ENCODE measurements around the gene TFIP11.

Gene TFIP11

GRCh38 chr22:26527574-26528465 is 15.5 kb upstream of the TFIP11 start:
- Histone ChIP-seq H3K4me1 (ENCODE audit: control insufficient read depth in 2 of 2, insufficient read depth in 2 of 2, low read length in 2 of 2) (no peaks in the 10 kb centered on the region), H3K27me3 (ENCODE audit: control insufficient read depth in 2 of 2, insufficient read depth in 2 of 2, low read length in 2 of 2) (no peaks in the 10 kb centered on the region), H3K27ac (ENCODE audit: low read depth in 2 of 2, low read length in 2 of 2) (no peak overlapping the region), H3K9ac (ENCODE audit: low read depth in 1 of 2, low read length in 2 of 2) (no peak overlapping the region), H3K4me3 (ENCODE audit: low read length in 2 of 2) (no peak overlapping the region), H3K9me3 (ENCODE audit: control insufficient read depth in 2 of 2, low read length in 2 of 2) (no peaks in the 10 kb centered on the region), H3K36me3 (ENCODE audit: control insufficient read depth in 2 of 2, insufficient read depth in 2 of 2, low read length in 2 of 2) (peaks cover 2 to 21% of the 10 kb centered on the region in 2 donors)

GRCh38 chr22:26527167-26527566 is 14.9 kb upstream of the TFIP11 start:
- Histone ChIP-seq H3K36me3 (ENCODE audit: control insufficient read depth in 2 of 2, insufficient read depth in 2 of 2, low read length in 2 of 2) (peaks cover 2 to 21% of the 10 kb centered on the region in 2 donors), H3K9ac (ENCODE audit: low read depth in 1 of 2, low read length in 2 of 2) (no peak overlapping the region), H3K27me3 (ENCODE audit: control insufficient read depth in 2 of 2, insufficient read depth in 2 of 2, low read length in 2 of 2) (no peaks in the 10 kb centered on the region), H3K4me1 (ENCODE audit: control insufficient read depth in 2 of 2, insufficient read depth in 2 of 2, low read length in 2 of 2) (no peaks in the 10 kb centered on the region), H3K4me3 (ENCODE audit: low read length in 2 of 2) (no peak overlapping the region), H3K9me3 (ENCODE audit: control insufficient read depth in 2 of 2, low read length in 2 of 2) (no peaks in the 10 kb centered on the region), H3K27ac (ENCODE audit: low read depth in 2 of 2, low read length in 2 of 2) (no peak overlapping the region)

GRCh38 chr22:26525946-26526564 is 13.8 kb upstream of the TFIP11 start:
- H3K9me3 ChIP-seq (ENCODE audit: control insufficient read depth in 2 of 2, low read length in 2 of 2) = no peaks in the 10 kb centered on the region
- no peaks in the 10 kb centered on the region for H3K27me3 ChIP-seq (ENCODE audit: control insufficient read depth in 2 of 2, insufficient read depth in 2 of 2, low read length in 2 of 2)
- H3K9ac ChIP-seq (ENCODE audit: low read depth in 1 of 2, low read length in 2 of 2) = no peak overlapping the region
- no peaks in the 10 kb centered on the region for H3K4me1 ChIP-seq (ENCODE audit: control insufficient read depth in 2 of 2, insufficient read depth in 2 of 2, low read length in 2 of 2)
- H3K27ac ChIP-seq (ENCODE audit: low read depth in 2 of 2, low read length in 2 of 2) = no peak overlapping the region
- peaks cover 0 to 14% of the 10 kb centered on the region in 2 donors for H3K36me3 ChIP-seq (ENCODE audit: control insufficient read depth in 2 of 2, insufficient read depth in 2 of 2, low read length in 2 of 2)
- no peak overlapping the region for H3K4me3 ChIP-seq (ENCODE audit: low read length in 2 of 2)

GRCh38 chr22:26524870-26525269 is 12.6 kb upstream of the TFIP11 start:
- Histone ChIP-seq H3K9ac (ENCODE audit: low read depth in 1 of 2, low read length in 2 of 2) (no peak overlapping the region), H3K4me3 (ENCODE audit: low read length in 2 of 2) (no peak overlapping the region), H3K27me3 (ENCODE audit: control insufficient read depth in 2 of 2, insufficient read depth in 2 of 2, low read length in 2 of 2) (no peaks in the 10 kb centered on the region), H3K4me1 (ENCODE audit: control insufficient read depth in 2 of 2, insufficient read depth in 2 of 2, low read length in 2 of 2) (no peaks in the 10 kb centered on the region), H3K27ac (ENCODE audit: low read depth in 2 of 2, low read length in 2 of 2) (no peak overlapping the region), H3K36me3 (ENCODE audit: control insufficient read depth in 2 of 2, insufficient read depth in 2 of 2, low read length in 2 of 2) (peaks cover 0 to 8% of the 10 kb centered on the region in 2 donors), H3K9me3 (ENCODE audit: control insufficient read depth in 2 of 2, low read length in 2 of 2) (no peaks in the 10 kb centered on the region)

GRCh38 chr22:26522592-26522991 is 10.3 kb upstream of the TFIP11 start:
- H3K9ac ChIP-seq (ENCODE audit: low read depth in 1 of 2, low read length in 2 of 2) = no peak overlapping the region
- H3K9me3 ChIP-seq (ENCODE audit: control insufficient read depth in 2 of 2, low read length in 2 of 2) = no peaks in the 10 kb centered on the region
- no peak overlapping the region for H3K4me3 ChIP-seq (ENCODE audit: low read length in 2 of 2)
- H3K27me3 ChIP-seq (ENCODE audit: control insufficient read depth in 2 of 2, insufficient read depth in 2 of 2, low read length in 2 of 2) = no peaks in the 10 kb centered on the region
- H3K36me3 ChIP-seq (ENCODE audit: control insufficient read depth in 2 of 2, insufficient read depth in 2 of 2, low read length in 2 of 2) = peaks cover 0 to 7% of the 10 kb centered on the region in 2 donors
- H3K4me1 ChIP-seq (ENCODE audit: control insufficient read depth in 2 of 2, insufficient read depth in 2 of 2, low read length in 2 of 2) = no peaks in the 10 kb centered on the region
- H3K27ac ChIP-seq (ENCODE audit: low read depth in 2 of 2, low read length in 2 of 2) = no peak overlapping the region

- peaks cover 0 to 7% of the 10 kb centered on the region in 2 donors for H3K36me3 ChIP-seq (ENCODE audit: control insufficient read depth in 2 of 2, insufficient read depth in 2 of 2, low read length in 2 of 2)
- H3K9ac ChIP-seq (ENCODE audit: low read depth in 1 of 2, low read length in 2 of 2) = no peak overlapping the region
- H3K27ac ChIP-seq (ENCODE audit: low read depth in 2 of 2, low read length in 2 of 2) = no peak overlapping the region
- H3K4me1 ChIP-seq (ENCODE audit: control insufficient read depth in 2 of 2, insufficient read depth in 2 of 2, low read length in 2 of 2) = no peaks in the 10 kb centered on the region
- no peak overlapping the region for H3K4me3 ChIP-seq (ENCODE audit: low read length in 2 of 2)
- no peaks in the 10 kb centered on the region for H3K9me3 ChIP-seq (ENCODE audit: control insufficient read depth in 2 of 2, low read length in 2 of 2)
- H3K27me3 ChIP-seq (ENCODE audit: control insufficient read depth in 2 of 2, insufficient read depth in 2 of 2, low read length in 2 of 2) = no peaks in the 10 kb centered on the region
These were observed 9.7 kb upstream of the TFIP11 start for GRCh38 chr22:26522012-26522411.

- Histone ChIP-seq H3K9me3 (ENCODE audit: control insufficient read depth in 2 of 2, low read length in 2 of 2) (no peaks in the 10 kb centered on the region), H3K36me3 (ENCODE audit: control insufficient read depth in 2 of 2, insufficient read depth in 2 of 2, low read length in 2 of 2) (no peaks in the 10 kb centered on the region), H3K9ac (ENCODE audit: low read depth in 1 of 2, low read length in 2 of 2) (no peak overlapping the region), H3K4me1 (ENCODE audit: control insufficient read depth in 2 of 2, insufficient read depth in 2 of 2, low read length in 2 of 2) (peaks cover 8 to 13% of the 10 kb centered on the region in 2 donors), H3K27me3 (ENCODE audit: control insufficient read depth in 2 of 2, insufficient read depth in 2 of 2, low read length in 2 of 2) (no peaks in the 10 kb centered on the region), H3K27ac (ENCODE audit: low read depth in 2 of 2, low read length in 2 of 2) (no peak overlapping the region), H3K4me3 (ENCODE audit: low read length in 2 of 2) (no peak overlapping the region)
These were observed 5.2 kb upstream of the TFIP11 start for GRCh38 chr22:26517429-26517828.

GRCh38 chr22:26516503-26516902 is 4.2 kb upstream of the TFIP11 start:
- Histone ChIP-seq H3K27me3 (ENCODE audit: control insufficient read depth in 2 of 2, insufficient read depth in 2 of 2, low read length in 2 of 2) (no peaks in the 10 kb centered on the region), H3K36me3 (ENCODE audit: control insufficient read depth in 2 of 2, insufficient read depth in 2 of 2, low read length in 2 of 2) (no peaks in the 10 kb centered on the region), H3K9me3 (ENCODE audit: control insufficient read depth in 2 of 2, low read length in 2 of 2) (no peaks in the 10 kb centered on the region), H3K4me1 (ENCODE audit: control insufficient read depth in 2 of 2, insufficient read depth in 2 of 2, low read length in 2 of 2) (peaks cover 11 to 16% of the 10 kb centered on the region in 2 donors), H3K4me3 (ENCODE audit: low read length in 2 of 2) (no peak overlapping the region), H3K9ac (ENCODE audit: low read depth in 1 of 2, low read length in 2 of 2) (no peak overlapping the region), H3K27ac (ENCODE audit: low read depth in 2 of 2, low read length in 2 of 2) (no peak overlapping the region)

GRCh38 chr22:26515931-26516330 is 3.7 kb upstream of the TFIP11 start:
- Histone ChIP-seq H3K9ac (ENCODE audit: low read depth in 1 of 2, low read length in 2 of 2) (no peak overlapping the region), H3K27ac (ENCODE audit: low read depth in 2 of 2, low read length in 2 of 2) (no peak overlapping the region), H3K4me3 (ENCODE audit: low read length in 2 of 2) (no peak overlapping the region), H3K9me3 (ENCODE audit: control insufficient read depth in 2 of 2, low read length in 2 of 2) (no peaks in the 10 kb centered on the region), H3K36me3 (ENCODE audit: control insufficient read depth in 2 of 2, insufficient read depth in 2 of 2, low read length in 2 of 2) (no peaks in the 10 kb centered on the region), H3K4me1 (ENCODE audit: control insufficient read depth in 2 of 2, insufficient read depth in 2 of 2, low read length in 2 of 2) (peaks cover 14 to 19% of the 10 kb centered on the region in 2 donors), H3K27me3 (ENCODE audit: control insufficient read depth in 2 of 2, insufficient read depth in 2 of 2, low read length in 2 of 2) (no peaks in the 10 kb centered on the region)

GRCh38 chr22:26514419-26515161 is 2.3 kb upstream of the TFIP11 start:
- H3K9me3 ChIP-seq (ENCODE audit: control insufficient read depth in 2 of 2, low read length in 2 of 2) = no peaks in the 10 kb centered on the region
- H3K4me1 ChIP-seq (ENCODE audit: control insufficient read depth in 2 of 2, insufficient read depth in 2 of 2, low read length in 2 of 2) = peaks cover 15 to 19% of the 10 kb centered on the region in 2 donors
- H3K36me3 ChIP-seq (ENCODE audit: control insufficient read depth in 2 of 2, insufficient read depth in 2 of 2, low read length in 2 of 2) = peaks cover 5 to 7% of the 10 kb centered on the region in 2 donors
- no peak overlapping the region for H3K9ac ChIP-seq (ENCODE audit: low read depth in 1 of 2, low read length in 2 of 2)
- H3K27ac ChIP-seq (ENCODE audit: low read depth in 2 of 2, low read length in 2 of 2) = no peak overlapping the region
- H3K27me3 ChIP-seq (ENCODE audit: control insufficient read depth in 2 of 2, insufficient read depth in 2 of 2, low read length in 2 of 2) = no peaks in the 10 kb centered on the region
- H3K4me3 ChIP-seq (ENCODE audit: low read length in 2 of 2) = no peak overlapping the region
